SK-N-SH treated with all-trans-retinoic acid at 6 μM for 48 hours (cell line): Measurements from ENCODE around the gene SRGN.

Experiments
- ARNTL ChIP-seq: fragments of 450-650 bp; formaldehyde crosslinking; IDR thresholded peaks from 2 replicates; pipeline ENCODE4 v1.5.0; 2020; ENCODE audit warnings: low read depth, mild to moderate bottlenecking, moderate library complexity, borderline replicate concordance
- ZFP3 ChIP-seq: fragments of 250-450 bp; sonication (Bioruptor Pico); IDR thresholded peaks from 2 replicates; pipeline ENCODE4 v1.5.0; 2020; ENCODE audit warnings: mild to moderate bottlenecking, moderate library complexity
- ZFP30 ChIP-seq: fragments of 450-650 bp; formaldehyde crosslinking; IDR thresholded peaks from 2 replicates; pipeline ENCODE4 v1.5.0; 2022; ENCODE audit warnings: mild to moderate bottlenecking, moderate library complexity
- ZNF565 ChIP-seq: fragments of 450-650 bp; formaldehyde crosslinking; conservative IDR thresholded peaks from 2 replicates; pipeline ENCODE4 v1.5.0; 2020; ENCODE audit warnings: low read depth, mild to moderate bottlenecking, moderate library complexity
- ZNF8 ChIP-seq: fragments of 450-650 bp; formaldehyde crosslinking; IDR thresholded peaks from 2 replicates; pipeline ENCODE4 v1.5.0; 2020; ENCODE audit warnings: mild to moderate bottlenecking, moderate library complexity
- TF ChIP-seq, protein P1 (sequence below): fragments of 250-450 bp; sonication (Bioruptor Pico); IDR thresholded peaks from 2 replicates; pipeline ENCODE4 v1.8.0; 2020; ENCODE audit warnings: mild to moderate bottlenecking, moderate library complexity, borderline replicate concordance

DNA sequence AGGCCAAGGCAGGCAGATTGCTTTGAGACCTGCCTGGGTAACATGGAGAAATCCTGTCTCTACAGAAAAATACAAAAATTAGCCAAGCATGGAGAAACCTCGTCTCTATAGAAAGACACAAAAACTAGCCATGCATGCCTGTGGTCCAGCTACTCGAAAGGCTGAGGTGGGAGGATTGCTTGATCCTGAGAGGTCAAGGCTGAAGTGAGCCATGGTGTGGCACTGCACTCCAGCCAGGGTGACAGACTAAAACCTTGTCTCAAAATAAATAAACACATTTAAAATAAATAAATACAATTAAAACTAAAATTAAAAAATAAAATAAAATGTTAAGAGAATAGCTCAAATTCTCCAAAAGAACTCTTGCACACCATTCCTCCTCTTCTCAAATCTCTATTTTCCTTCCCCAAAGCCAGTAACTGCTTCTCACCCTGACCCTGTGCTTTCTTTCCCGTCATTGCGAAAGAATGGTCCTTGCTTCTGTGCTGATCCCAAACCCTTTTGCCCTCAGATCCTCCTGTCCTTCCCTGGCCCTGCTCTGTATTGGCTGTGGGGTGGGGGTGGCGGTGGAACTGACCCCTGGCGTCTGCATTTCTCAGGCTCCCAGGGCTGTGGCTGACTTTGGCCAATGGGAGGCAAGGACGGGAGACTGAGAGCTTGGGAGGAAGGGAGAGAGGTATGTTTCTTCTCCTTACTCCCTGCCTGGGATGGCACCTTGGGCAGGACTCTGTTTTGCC, 12.4 kb downstream of the SRGN start:
- TF ChIP-seq ZNF565 (no peak), ZFP3 (CRISPR knock-in tag) (no peak), ZNF8 (CRISPR knock-in tag) (no peak), ZFP30 (CRISPR knock-in tag) (no peak), ARNTL (CRISPR knock-in tag) (no peak)
- TF ChIP-seq, protein P1, sequence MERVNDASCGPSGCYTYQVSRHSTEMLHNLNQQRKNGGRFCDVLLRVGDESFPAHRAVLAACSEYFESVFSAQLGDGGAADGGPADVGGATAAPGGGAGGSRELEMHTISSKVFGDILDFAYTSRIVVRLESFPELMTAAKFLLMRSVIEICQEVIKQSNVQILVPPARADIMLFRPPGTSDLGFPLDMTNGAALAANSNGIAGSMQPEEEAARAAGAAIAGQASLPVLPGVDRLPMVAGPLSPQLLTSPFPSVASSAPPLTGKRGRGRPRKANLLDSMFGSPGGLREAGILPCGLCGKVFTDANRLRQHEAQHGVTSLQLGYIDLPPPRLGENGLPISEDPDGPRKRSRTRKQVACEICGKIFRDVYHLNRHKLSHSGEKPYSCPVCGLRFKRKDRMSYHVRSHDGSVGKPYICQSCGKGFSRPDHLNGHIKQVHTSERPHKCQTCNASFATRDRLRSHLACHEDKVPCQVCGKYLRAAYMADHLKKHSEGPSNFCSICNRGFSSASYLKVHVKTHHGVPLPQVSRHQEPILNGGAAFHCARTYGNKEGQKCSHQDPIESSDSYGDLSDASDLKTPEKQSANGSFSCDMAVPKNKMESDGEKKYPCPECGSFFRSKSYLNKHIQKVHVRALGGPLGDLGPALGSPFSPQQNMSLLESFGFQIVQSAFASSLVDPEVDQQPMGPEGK, result no peak
